MM.1S (cell line): Measurements from ENCODE around the gene NCOR2.

Source experiments
- CTCF ChIP-seq: fragments of 300-600 bp; sonication (generic); IDR thresholded peaks from 2 replicates; pipeline ENCODE4 v1.5.1; 2016; ENCODE audit warnings: antibody characterized with exemption, low read length, mixed read lengths
- EZH2 ChIP-seq: fragments of 300-600 bp; sonication (generic); optimal IDR thresholded peaks from 2 replicates; pipeline ENCODE3; 2017; ENCODE audit warnings: low read depth, mild to moderate bottlenecking, antibody characterized with exemption, low read length, mixed read lengths
- EZH2phosphoT487 ChIP-seq: fragments of 300-600 bp; sonication (generic); IDR thresholded peaks from 2 replicates; pipeline ENCODE4 v1.6.1; 2018; ENCODE audit warnings: antibody characterized with exemption, low read length

GRCh38 chr12:124537525-124538193, 29.8 kb downstream of the NCOR2 start:
- no peak for TF ChIP-seq EZH2
- TF ChIP-seq CTCF = no peak
- no peak for TF ChIP-seq EZH2phosphoT487
